GM15510 (cell line): ENCODE data around the gene ZIC1.

Source experiments
- POLR2A ChIP-seq: IDR thresholded peaks from 3 replicates; pipeline ENCODE4 v1.6.1; 2011; ENCODE audit warnings: borderline replicate concordance; ENCODE audit not compliant: insufficient read length; ENCODE audit errors: extremely low read depth

The ZIC1 gene

GRCh38 chr3:147371771-147372340 is 37.3 kb upstream of the ZIC1 start:
- TF ChIP-seq POLR2A = no peak

- no peak for TF ChIP-seq POLR2A
These were observed 36.6 kb upstream of the ZIC1 start for GRCh38 chr3:147372525-147373027.

GRCh38 chr3:147373301-147373700 is 35.9 kb upstream of the ZIC1 start:
- TF ChIP-seq POLR2A = no peak

DNA sequence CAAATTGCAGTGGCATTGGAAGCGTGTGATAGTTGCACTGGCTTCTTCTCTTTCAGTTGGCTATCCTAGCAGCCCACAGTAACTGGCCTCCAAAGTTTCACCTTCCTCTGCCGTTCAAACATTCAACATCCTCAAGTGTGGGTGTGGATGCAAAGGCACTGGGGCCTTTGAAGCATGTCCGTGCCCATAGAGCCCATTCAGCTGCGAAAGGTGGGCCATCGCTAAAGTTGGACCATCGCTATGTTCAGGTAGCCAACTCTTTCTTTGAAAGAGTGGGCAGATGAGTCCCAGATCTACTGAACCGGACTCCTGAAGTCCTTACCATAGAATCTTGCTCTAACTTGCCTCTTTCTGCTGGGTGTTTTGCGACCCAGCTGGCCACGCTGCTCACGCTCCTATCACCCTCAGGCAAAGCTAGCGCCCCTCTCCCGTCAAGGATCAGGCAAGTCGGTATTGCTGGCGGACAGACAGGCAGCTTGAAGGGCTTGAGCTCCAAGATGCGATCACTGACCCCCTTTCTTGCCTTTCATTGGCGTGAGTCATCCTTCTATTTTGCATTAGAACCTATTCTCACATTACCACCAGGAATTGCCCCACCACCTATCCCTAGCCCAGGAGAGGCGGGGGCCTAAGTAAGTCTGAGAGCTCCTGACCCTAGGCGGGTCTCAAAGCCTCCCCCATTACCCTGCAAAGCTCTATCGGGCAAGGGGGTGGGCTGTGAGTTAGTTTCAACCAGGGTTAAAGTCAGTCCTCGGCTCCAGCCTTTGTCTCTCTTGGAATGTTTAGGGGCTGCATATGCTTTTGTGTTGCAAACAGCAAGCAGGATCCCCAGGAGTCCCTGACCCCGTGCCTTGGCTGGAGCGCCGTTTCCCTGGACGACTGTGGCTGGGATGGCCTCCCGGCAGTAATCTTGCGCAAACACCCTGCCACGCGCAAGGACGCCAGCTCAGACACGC is 31.5 kb upstream of the ZIC1 start:
- no peak for TF ChIP-seq POLR2A

- TF ChIP-seq POLR2A = no peak
These were observed 29.5 kb upstream of the ZIC1 start for GRCh38 chr3:147379651-147380050.

DNA sequence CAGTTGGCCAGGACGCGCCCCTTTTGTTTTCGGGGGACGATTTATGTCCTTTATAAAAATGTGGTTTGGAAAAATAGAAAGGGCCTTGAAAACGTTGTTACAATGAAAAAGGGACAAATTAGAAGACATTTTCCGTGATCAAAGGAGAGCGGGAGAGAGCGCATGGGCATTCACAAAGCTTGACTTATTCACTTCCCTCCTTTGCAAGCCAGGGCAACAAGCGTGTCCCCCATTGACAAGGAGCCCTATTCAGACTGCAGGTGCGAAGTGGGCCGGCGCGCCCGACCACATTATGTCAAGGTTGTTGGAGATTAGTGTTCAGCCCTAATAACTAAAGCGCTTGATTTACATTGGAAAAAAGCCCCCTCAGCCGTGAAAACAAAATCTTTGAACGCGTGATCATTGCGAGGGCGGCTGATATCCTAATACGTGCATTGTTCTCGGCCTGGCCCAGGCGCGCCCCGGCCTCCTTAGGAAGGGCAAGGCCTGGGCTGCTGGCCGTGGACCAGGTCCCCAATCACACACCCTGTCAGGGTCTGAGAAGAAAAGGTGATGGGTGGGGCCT is 28.7 kb upstream of the ZIC1 start:
- TF ChIP-seq POLR2A = no peak

- TF ChIP-seq POLR2A = no peak
These were observed 28.2 kb upstream of the ZIC1 start for GRCh38 chr3:147380977-147381376.

GRCh38 chr3:147381596-147381995 is 27.6 kb upstream of the ZIC1 start:
- TF ChIP-seq POLR2A = no peak

DNA sequence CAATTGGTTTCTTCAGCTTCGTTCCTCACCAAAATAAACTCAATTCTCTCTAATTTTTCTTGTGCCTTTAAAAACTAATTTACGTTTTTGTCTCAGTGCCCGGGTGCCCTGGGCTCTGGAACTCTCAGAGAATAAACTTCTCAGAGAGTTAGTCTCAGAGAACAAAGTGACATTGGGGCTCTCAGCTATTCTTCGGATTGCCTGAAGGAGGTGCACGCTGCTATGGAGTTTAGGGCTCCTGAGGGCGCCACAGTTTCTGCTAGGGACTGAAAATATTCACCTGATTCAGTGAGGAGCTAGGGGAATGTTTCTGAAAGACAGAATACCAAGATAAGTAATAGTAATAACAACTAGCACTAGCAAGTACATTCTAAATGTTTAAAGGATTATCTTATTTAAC is 25.5 kb upstream of the ZIC1 start:
- TF ChIP-seq POLR2A = no peak

- TF ChIP-seq POLR2A = no peak
These were observed 24.7 kb upstream of the ZIC1 start for GRCh38 chr3:147384210-147385058.

- TF ChIP-seq POLR2A = no peak
These were observed 23.8 kb upstream of the ZIC1 start for GRCh38 chr3:147385059-147386012.

- TF ChIP-seq POLR2A = no peak
These were observed 21.8 kb upstream of the ZIC1 start for GRCh38 chr3:147387291-147387884.

GRCh38 chr3:147387885-147388699 is 21.1 kb upstream of the ZIC1 start:
- no peak for TF ChIP-seq POLR2A
